H1 (cell line): ENCODE data around the gene ABHD1. TPM values are rescaled to one million over a fixed set of nuclear protein-coding genes. Genes with fewer than 3 reads are reported as not detected.

Experiments
- KDM1A ChIP-seq: fragments of 200-600, 300-600 bp; sonication (generic); IDR thresholded peaks from 2 replicates; pipeline ENCODE4 v1.7.1; 2016; ENCODE audit warnings: mild to moderate bottlenecking, low read length, borderline replicate concordance
- KDM5A ChIP-seq: fragments of 200-600 bp; IDR thresholded peaks from 2 replicates; pipeline ENCODE4 v1.7.1; 2012; ENCODE audit warnings: mild to moderate bottlenecking, low read length, inconsistent platforms, mixed read lengths
- POLR2AphosphoS5 ChIP-seq: IDR thresholded peaks from 2 replicates; pipeline ENCODE4 v1.6.1; 2011; ENCODE audit warnings: low read depth, low read length
- RAD21 ChIP-seq, 2 experiments: IDR thresholded peaks in 1 of 2; conservative IDR thresholded peaks in 1 of 2; 2 replicates each; pipeline ENCODE4 v1.6.1; 2011; ENCODE audit warnings: low read depth in 2 of 2, low read length in 2 of 2, improper control_type of control experiment in 1 of 2, inconsistent platforms in 1 of 2, mild to moderate bottlenecking in 1 of 2, moderate library complexity in 1 of 2
- SIRT6 ChIP-seq: IDR thresholded peaks from one replicate; pipeline ENCODE4 v1.7.1; 2012; ENCODE audit warnings: low read length, inconsistent platforms
- TAF7 ChIP-seq: optimal IDR thresholded peaks from 2 replicates; pipeline ENCODE3; 2011; ENCODE audit warnings: low read depth, mild to moderate bottlenecking, inconsistent platforms, low read length, moderate library complexity, borderline replicate concordance
- YY1 ChIP-seq: IDR thresholded peaks from 2 replicates; pipeline ENCODE4 v1.6.1; 2011; ENCODE audit warnings: low read depth, mild to moderate bottlenecking, low read length
- polyA plus RNA-seq, 7 experiments: library from polyadenylated mRNA; depleted of rRNA in 3 of 7; stranded (reverse) in 5 of 7; unstranded in 2 of 7; fragments of >200 nt in 5 of 7; fragments of 200-250 nt in 2 of 7; gene quantifications; 1 replicate in 5 of 7; 2 replicates in 1 of 7; 4 replicates in 1 of 7; pipeline versions ENCODE4 v1.2.1 to v1.2.3, GENCODE V29; 2011 to 2013; ENCODE audit warnings: missing spikeins in 2 of 7, mixed read lengths in 2 of 7
- total RNA-seq: library from RNA; stranded (reverse); fragmentation: NEBNext Ultra II Directional; extraction: Animal tissue kit (Norgen Biotek cat#: 25700); gene quantifications from 2 replicates; pipeline ENCODE4 v1.2.1, GENCODE V29; 2021
- TF ChIP-seq, protein P1 (sequence below): IDR thresholded peaks from 2 replicates; pipeline ENCODE4 v1.6.1; 2012; ENCODE audit warnings: inconsistent platforms

The ABHD1 gene
- total and polyA plus RNA-seq, 2 of the 8 experiments (the other 6 are each of a cell fraction or from before 2014, with no cell fraction given): 0.20 to 1.1 TPM

DNA sequence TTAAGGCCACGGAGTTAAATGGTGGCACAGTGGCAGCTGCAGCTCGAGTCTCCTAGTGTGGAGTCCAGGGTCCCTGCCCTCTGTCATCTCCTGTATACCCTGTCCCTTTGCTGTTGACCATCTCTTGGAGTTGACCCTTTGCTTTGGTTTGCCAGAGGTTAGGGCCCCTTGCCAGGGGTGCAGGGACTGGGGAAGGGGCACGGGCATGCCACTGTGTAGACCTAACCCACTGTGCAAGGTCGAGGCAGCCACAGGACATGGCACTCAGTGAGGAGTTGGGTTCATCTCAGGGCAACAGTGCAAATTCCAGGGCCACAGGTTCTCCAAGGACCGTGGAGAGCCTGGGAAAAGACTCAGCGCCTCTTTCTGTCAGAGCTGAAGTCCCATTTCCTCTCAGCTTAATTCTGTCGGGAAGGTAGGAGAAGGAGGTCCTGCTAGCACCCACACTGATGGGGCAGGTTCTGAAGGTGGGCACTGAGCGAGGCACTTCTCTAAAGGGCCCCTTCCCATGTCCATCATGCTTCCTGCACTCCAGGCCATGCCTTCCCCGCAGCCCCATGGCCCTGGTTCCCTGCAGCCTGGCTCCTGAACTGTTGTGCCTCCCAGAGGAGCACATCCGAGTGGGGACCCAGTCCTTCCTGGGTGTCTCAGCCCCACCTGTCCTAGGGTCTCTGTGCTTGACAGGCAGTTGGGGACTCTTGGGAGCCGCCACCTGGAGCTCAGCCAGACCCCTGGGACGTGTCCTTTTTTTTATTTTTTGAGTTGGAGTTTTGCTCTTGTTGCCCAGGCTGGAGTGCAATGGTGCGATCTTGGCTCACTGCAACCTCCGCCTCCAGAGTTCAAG is 34.3 kb upstream of the ABHD1 start (continued):
- no peak for TF ChIP-seq YY1
- no peak for TF ChIP-seq RAD21 (IDR thresholded peaks at IDR 0.05 in 1 of 2, conservative IDR thresholded peaks at IDR 0.05 in 1 of 2; ENCODE audit: low read depth in 2 of 2, low read length in 2 of 2)
- no peak for TF ChIP-seq KDM5A
- no peak for TF ChIP-seq KDM1A
- TF ChIP-seq SIRT6: no peak
- TF ChIP-seq TAF7: no peak
- no peak for TF ChIP-seq POLR2AphosphoS5
- TF ChIP-seq, protein P1, sequence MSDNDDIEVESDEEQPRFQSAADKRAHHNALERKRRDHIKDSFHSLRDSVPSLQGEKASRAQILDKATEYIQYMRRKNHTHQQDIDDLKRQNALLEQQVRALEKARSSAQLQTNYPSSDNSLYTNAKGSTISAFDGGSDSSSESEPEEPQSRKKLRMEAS: no peak
